Astrocyte of the hippocampus (primary cell): ENCODE data around the gene PPP1R37.

ENCODE experiments used
- DNase-seq: peaks from one replicate; pipeline ENCODE4 v3.0.0; 2011; ENCODE audit warnings: low read depth, low spot score

PPP1R37 gene

DNA sequence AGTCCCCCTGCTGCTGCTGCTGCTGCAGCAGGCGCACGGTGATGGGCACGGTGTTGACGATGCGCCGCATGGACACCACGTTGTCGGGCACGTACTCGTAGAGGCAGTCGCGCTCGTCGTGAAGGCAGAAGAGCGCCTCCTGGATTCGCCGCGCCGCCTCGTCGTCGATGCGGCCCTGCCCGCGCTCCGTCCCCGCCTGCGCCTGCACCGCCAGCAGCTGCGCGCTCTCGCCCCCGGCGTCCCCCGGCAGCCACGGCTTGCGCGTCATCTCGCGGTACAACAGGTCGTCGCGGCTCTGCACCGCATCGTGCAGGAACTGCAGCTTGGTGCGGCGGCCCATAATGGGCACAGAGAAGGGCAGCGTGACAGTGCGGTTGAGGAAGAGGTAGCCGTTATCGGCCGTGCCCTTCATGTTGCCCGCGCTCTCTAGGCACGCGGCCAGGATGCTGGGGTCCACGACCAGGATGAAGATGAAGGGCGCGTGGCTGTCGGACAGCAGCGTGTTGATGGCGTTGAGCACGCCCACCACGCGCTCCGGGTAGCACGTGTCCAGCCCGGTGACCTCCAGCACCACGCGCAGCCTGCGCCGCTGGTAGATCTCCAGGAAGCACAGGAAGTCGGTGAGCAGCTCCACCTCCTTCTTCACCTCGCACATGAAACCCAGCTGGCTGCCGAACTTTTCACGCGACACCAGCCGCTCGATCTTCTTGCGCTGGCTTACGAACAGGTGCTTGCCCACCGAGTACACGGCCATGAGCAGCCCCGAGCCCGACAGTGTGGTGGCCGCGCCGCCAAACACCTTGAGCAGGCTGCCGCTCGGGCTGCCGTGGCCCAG is 59.7 kb downstream of the PPP1R37 start:
- peak; percentile 61 for DNase-seq

DNA sequence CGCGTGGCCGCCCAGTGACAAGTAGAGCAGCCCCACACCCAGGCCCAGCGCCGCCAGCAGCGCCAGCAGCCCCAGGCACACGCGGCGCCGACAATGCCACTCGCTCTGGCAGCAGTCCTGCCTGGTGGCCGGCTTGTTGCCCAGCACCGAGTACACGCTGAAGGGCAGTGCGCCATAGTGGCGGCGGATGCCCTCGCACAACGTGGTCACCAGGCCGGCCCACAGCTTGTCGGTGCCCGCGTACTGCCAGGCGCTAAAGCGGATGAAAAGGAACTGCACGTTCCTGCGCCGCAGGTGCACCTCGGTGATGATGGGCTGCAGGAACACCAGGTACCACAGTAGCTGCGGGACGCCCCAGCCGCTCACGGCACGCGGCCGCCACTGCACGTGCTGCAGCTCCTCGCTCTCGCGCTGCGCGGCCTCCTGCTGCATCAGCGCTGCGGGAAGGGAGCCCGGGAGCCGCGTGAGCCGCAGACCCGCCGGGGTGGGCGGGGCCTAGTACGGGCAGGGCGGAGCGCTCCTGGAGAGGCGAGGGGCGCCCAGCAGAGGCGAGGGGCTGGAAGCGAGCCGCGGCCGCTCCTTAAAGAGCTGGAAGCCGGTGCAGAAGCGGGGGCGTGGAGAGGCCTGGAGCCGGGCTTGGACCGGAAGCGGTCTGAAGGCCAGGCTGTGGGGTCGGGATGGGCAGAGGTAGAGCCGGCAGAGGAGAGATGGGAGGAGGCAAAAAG is 60.5 kb downstream of the PPP1R37 start:
- DNase-seq, result peak; percentile 72

- peak; percentile 76 for DNase-seq
Observed at GRCh38 chr19:45154064-45154827, 61.3 kb downstream of the PPP1R37 start.

DNA sequence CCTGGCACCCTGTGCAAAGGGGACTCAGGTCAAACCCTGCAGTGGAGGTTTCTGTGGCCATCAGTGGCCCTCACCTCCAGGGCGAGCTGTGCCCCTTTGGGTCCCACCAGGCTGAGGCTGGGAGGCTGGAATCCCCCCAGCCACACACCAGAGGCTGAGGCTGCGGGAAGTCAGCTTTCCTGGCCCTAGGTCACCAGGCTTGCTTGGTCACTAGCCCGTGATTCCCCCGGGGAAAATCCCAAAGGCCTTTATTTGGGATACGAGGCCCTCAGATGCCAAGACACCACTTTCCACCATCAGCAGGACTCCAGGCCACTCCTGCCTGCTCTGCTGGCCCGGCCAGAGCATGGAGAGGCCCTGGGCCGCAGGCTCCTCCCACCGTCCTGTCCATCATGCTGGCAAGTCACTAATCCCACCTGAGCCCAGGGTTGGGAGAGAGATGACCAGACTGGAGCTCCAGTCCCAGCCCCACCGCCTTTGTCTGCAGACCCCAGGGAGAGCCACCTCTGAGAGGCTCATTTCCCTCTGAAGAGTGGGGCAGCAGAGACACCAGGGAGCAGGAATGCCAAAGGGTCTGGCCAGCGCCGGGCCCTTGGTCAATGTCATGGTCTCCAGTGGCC is 63.1 kb downstream of the PPP1R37 start:
- no peak for DNase-seq

DNA sequence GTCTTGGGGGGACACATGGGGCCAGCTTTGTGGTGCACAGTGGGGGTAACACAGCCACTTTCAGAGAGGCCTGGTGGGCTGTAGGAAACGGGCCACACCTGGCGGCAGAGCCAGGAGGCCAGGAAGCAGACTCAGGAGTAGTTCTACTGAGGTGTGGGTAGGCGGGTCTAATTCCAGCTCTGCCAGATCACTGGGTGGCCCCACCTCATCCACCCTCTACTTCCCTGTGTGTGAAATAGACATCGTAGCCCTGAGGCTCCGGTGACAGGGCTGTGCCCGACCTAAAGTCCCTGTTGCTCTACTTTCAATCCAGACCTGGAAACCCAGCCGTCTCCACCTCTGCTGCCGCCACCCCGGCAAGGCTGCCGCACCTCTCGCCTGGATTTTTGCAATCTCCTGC is 63.8 kb downstream of the PPP1R37 start:
- no peak for DNase-seq

DNA sequence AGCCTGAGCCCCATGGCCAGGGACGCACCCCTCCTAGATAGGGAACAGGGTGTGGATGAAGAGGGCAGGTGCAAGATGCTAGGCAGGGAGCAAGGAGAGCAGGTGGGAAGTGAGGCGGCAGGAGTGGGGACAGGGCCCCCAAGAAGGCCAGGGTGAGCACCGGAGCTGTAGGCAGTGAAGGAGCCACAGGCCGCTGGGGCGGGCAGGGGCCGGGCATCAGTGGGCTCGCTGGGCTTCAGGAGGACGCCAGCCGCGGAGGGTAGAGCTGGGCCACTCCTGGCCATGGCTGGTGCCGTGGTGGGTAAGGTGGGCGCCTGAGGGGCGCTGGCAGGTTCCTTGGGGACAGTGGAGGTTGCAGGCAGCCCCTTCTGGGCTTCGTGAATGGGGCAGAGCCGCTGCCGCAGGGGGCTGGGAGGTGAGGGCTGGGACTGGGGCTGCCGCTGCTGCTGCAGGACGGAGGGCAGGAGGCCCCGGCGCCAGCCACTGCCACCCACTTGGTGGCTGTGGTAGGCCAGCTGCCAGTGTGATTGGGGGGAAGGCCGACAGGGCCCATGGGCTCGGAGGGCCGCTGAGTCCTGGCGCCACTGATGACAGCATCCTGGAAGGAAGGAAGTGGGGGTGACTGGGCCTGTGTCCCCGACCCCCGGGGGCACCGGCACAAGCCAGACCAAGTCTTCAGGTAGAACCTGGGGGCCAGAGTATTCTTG is 65.7 kb downstream of the PPP1R37 start:
- no peak for DNase-seq

GRCh38 chr19:45159210-45159970 is 66.4 kb downstream of the PPP1R37 start:
- no peak for DNase-seq

GRCh38 chr19:45159971-45160324 is 67.0 kb downstream of the PPP1R37 start:
- DNase-seq, result no peak

DNA sequence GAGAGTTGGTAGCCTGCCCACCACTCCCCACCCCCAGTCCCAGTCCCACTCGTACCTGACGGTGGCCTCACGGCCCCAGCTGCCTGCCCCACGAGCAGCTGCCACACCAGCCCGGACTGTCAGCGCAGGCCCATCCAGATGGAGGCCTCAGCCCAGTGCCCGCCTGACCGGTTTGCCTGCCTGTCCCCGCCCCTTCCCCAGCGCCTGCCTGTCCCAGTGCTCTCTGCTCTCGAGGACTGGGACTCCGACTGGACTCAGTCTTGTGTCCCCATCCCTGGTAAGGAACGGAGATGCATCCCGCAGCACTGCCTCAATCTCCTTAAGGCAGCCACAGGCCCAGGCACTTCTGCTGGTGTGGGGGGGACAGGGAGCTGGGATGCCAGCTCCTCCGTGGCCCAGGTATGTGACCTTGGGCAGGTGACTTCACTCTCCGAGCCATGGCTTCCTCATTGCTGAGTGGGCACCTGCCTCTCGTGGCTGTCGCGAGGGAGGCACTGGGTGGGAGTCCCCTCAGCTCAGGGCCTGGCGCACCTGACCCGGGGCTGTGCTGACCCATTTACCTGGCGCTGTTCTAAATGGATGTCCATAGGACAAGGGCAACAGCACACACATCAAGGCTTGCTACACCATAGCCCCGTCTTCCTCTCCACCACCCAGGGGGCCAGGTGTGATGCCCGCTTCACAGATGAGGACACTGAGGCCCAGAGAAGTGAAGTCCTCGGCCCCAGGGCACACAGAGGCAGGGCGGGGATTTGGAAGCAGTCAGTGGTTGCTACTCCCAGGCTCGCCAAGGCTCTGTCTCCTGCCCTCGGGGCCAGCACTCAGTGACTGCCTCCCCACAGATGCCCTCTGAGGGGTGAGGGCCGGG is 68.1 kb downstream of the PPP1R37 start, which contains the start of gene NKPD1:
Gene NKPD1 (minus strand): TSS at position 113 of the 868 bp plus-strand sequence. CDS start 832 bp downstream, outside the sequence.
- no peak for DNase-seq

DNA sequence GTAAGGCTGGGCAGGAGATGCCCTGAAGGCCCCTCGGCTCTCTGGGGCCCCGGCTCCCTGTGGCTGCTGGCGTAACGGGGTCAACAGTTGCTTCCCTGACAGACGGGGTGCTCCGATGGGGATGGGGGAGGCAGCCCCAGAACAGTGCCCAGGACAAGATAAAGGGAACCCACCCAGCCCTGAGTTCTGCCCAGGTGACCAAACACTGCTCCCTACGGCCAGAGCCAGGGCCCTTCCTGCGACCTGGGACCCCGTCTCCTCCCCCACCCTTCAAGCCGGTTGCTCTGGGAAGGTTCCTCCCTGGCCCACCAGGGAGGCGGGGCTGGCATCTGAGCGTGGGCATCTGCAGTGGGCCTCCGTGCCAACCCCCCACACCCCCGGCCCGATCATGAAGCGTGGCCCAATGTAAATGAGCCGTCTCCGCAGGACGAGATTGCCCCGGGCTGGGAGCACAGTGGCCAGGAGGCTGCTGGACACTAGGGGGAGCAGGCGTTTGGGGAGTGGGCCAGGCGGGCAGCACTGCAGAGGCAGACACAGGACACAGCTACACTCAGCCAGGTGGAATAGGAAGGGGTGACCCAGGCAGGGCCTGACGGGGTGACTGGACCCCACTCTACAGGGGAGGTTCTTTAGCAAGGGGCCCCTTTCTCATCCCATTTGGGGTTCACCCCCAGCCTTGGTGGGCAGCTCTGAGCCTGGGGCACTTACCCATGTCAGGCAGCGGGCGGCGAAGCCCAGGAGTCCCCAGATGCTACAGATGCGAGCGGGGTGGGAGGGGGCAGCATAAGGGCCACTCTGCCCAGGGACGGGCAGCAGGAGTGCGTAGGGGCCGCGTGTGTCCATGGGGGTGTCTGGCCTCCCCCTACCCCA is 69.0 kb downstream of the PPP1R37 start:
- peak; percentile 80 for DNase-seq

DNA sequence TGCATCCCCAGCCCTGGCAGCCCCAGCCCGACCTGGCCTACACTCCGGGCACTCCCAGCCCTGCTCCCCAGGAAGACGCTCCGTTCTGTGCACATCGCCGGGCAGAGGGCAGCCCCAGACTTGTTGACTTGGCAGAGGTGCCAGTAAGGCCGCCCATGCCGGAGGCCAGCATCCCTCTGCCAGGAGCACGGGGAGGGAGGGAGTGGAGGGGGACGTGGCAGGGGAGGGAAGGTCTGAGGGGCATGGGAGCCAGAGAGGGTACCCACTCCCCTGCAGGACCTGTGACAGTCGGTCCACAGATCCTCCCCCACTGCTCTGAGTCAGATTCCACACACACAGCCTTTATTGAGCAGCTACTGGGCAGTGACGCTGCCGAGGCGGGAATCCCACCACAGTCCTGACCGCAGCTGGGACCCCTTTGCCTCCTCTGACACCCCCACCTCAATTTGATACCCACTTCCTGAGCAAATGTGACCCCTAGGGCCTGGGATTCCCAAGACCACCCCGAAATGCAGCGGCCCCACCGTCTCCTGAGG is 69.7 kb downstream of the PPP1R37 start:
- no peak for DNase-seq

GRCh38 chr19:45163156-45163555 is 70.2 kb downstream of the PPP1R37 start:
- no peak for DNase-seq

- no peak for DNase-seq
Observed at GRCh38 chr19:45163751-45164460, 70.9 kb downstream of the PPP1R37 start.

DNA sequence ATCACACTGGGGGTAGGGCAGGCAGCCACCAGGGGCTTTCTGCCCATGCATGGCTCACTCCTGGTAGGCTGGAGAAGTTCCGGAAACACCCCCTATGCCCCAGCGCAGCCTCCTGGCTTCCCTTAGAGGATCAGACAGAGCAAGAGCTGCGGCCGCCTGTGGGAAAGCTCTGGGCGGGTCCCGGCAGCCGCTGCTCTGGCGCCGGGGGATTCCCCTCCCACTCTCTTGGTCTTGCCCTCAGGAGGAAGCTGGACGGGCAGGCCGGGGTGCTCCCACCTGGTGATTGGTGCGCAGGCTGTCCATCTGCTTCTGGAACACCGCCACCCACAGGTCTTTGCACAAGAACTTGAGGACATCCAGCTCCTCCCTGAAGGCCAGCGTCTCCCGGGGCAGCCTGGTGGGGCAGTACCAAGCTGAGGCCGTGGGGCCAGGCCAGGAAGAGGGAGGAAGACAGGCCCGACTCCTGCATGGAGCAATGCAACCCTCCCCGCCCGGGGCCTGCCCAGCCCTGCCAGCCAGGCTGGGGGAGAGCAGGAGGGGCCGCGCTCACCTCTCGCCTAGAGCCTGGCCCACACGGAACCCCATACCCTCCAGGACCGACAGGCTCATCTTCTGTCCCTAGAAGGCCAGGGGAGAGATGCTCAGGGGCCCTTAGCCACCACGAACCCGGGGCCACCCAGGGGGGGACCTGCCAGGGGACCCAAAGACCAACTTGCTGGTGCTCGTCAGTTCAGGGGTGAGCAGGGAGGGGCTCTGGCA is 71.8 kb downstream of the PPP1R37 start:
- peak; percentile 74 for DNase-seq

- DNase-seq, result no peak
Observed at GRCh38 chr19:45166723-45167252, 73.8 kb downstream of the PPP1R37 start.

- no peak for DNase-seq
Observed at GRCh38 chr19:45168767-45169351, 75.9 kb downstream of the PPP1R37 start.
